CD4-positive, alpha-beta T cell treated with Interleukin-10 for 1 hour (primary cell): ENCODE results near the gene AMOTL1.
A peak's percentile ranks its signal among the peaks of the same experiment; 100 is the strongest.

Experiments used
- DNase-seq: peaks from one replicate; pipeline ENCODE4 v3.0.0-alpha.2; 2020

AMOTL1 gene

GRCh38 chr11:94767701-94768601 lies at the start of gene AMOTL1:
AMOTL1 (plus strand) TSS chr11:94768356; CDS start chr11:94768512, 156 bp downstream.
- DNase-seq, result peak; percentile 16

- DNase-seq, result no peak
Measured at GRCh38 chr11:94719876-94720275, 48.3 kb upstream of the AMOTL1 start.

GRCh38 chr11:94721565-94722292 lies 46.4 kb upstream of the AMOTL1 start:
- no peak for DNase-seq

GRCh38 chr11:94722735-94723134 lies 45.4 kb upstream of the AMOTL1 start:
- no peak for DNase-seq

- DNase-seq, result no peak
Measured at GRCh38 chr11:94725097-94725496, 43.1 kb upstream of the AMOTL1 start.

- no peak for DNase-seq
Measured at GRCh38 chr11:94727819-94728218, 40.3 kb upstream of the AMOTL1 start.

- DNase-seq, result no peak
Measured at GRCh38 chr11:94728541-94728940, 39.6 kb upstream of the AMOTL1 start.

- no peak for DNase-seq
Measured at GRCh38 chr11:94728966-94729751, 39.0 kb upstream of the AMOTL1 start.

- DNase-seq, result no peak
Measured at GRCh38 chr11:94730153-94730552, 38.0 kb upstream of the AMOTL1 start.

- no peak for DNase-seq
Measured at GRCh38 chr11:94731880-94732601, 36.1 kb upstream of the AMOTL1 start.

- DNase-seq, result no peak
Measured at GRCh38 chr11:94732617-94733281, 35.4 kb upstream of the AMOTL1 start.

GRCh38 chr11:94734563-94735275 lies 33.4 kb upstream of the AMOTL1 start:
- no peak for DNase-seq

GRCh38 chr11:94735907-94736306 lies 32.2 kb upstream of the AMOTL1 start:
- no peak for DNase-seq

GRCh38 chr11:94737171-94737611 lies 31.0 kb upstream of the AMOTL1 start:
- no peak for DNase-seq

GRCh38 chr11:94738746-94739145 lies 29.4 kb upstream of the AMOTL1 start:
- DNase-seq, result no peak

- no peak for DNase-seq
Measured at GRCh38 chr11:94739331-94739730, 28.8 kb upstream of the AMOTL1 start.

- no peak for DNase-seq
Measured at GRCh38 chr11:94740083-94741021, 27.8 kb upstream of the AMOTL1 start.

GRCh38 chr11:94741022-94741679 lies 27.0 kb upstream of the AMOTL1 start:
- DNase-seq, result no peak

- DNase-seq, result no peak
Measured at GRCh38 chr11:94742665-94743064, 25.5 kb upstream of the AMOTL1 start.
